GM19455 (cell line): Measurements from ENCODE around the gene HIVEP2.

Experiments used
- ATAC-seq: cut with Tn5 transposase; IDR thresholded peaks from one replicate; pipeline ENCODE4 v1.9.1; 2021; ENCODE audit not compliant: unreplicated experiment

HIVEP2 gene

DNA sequence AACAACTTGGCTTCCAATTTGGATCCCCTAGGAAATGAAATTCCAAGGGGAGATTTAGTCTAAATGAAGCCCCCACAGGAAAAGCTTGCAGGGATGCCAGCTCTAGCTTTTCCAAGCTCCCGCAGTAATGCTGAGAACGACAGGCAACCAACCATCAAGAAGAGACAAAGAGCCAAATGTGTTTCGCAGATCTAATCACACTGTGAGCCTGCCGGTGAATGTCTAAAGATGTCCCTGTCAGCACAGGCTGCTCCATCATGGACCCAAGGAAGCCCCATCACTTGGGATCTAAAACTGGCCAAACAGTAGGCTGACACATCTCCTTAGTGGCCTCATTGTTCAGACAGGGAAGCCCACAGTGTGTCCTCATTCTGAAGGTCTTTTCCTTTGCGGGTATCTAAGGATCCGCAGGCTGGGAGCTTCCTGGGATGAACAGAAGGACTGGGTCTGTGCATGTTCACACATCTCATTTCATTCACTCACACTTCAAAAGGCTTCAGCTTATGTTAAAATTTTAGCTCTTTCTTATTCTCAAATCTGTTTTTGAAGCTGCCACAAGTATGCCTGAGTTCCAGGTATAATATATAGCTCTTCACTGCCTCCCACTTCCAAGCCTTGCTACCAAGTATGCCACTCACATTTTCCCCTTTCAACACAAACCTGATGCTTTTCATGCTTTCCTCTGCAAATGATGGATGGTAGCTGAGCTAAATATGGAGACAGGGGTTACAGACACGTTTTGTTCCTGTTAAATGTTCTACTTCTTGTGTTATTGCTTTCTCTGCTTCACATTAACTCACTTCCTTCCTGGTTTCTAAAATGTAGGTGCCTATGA, 229.8 kb downstream of the HIVEP2 start:
- no peak for ATAC-seq

DNA sequence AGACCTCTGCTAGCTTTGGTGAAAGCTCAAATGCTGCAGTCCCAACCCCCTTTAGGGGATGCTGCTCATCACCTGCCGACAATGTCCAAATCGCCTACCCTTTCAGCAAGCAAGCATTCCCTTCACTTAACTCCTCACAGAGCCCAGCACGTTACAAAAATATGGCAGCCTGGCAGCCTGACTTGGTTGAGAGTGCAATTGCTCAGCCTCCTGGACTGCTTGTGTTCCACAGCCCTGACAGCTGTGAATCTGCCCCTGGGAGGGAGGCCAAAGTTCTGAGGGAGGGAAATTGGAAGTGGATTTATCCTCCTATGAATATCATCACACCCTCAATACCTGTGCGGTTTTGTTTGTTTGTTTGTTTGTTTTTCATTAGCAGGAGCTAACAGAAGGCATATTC, 231.0 kb downstream of the HIVEP2 start:
- ATAC-seq, result no peak

DNA sequence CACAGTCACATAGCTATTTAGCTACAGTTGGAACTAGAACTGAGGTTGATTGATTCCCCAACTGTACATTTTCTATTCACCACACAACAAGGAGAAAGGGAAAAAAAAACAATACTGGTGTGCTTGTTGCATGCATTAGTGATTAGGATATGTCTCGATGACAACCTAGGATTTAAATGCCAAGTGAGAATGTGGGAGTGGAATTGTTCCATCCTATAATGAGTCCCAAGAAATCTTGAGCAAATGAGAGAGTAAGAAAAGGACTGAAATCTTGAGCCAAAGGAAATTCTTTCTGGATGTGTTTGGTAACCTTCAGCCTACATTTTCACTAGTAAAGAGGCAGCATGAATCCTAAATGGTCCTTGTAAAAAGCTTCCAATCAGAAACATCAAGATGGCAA, 232.7 kb downstream of the HIVEP2 start:
- no peak for ATAC-seq

DNA sequence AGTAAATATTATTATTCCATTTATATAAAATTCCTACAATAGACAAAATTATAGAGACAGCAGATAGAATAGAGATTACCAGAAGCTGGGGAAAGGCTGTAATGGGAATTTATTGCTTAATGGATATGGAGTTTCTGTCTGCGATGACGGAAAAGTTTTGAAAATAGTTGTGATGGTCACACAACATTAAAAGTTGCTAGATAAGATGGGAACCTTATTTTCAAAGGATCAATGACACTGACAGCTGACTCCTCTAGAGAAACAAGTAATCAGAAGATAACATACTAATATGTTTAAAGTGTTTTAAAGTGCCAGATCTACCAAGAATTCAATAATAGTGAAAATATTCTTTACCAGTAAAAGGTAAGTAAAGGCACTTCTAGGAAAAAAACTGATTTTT, 236.3 kb downstream of the HIVEP2 start:
- ATAC-seq, result no peak

DNA sequence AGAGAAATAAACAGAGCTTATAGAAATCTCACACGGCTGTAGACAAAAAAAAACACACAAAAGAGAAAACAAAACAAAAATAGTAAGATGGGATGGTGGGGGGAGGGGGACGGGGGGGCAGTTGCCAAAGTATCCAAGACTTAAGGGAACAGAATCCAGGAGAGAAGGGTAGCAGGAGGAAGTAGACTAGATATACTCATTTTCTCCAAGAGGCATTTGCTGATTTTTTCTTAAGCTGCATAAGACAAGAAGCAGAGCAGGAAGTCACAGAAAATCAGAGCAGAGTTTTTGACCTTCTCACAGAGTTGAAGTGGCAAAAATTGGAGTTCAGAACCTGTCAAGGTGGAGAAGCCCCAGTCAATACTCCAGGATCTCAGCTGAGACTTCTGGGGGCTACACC, 237.7 kb downstream of the HIVEP2 start:
- ATAC-seq, result no peak

DNA sequence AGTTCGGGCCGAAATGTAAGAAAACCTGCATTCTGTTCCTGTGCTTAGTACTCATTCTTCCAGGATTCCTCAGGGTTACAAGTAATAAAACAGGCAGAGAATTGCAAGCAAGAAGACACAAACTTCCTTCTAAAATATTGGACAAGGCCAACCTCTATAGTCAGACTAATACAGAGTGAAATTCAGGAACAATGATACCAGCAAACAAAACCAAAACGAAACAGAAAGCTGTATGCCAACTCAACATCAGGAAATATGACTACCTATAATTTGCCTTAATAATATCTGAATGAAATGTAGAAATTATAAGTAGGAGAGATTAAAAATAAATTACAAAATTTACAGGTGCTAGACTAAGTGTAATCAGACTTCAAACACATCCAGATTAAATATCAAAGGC, 238.8 kb downstream of the HIVEP2 start:
- no peak for ATAC-seq

DNA sequence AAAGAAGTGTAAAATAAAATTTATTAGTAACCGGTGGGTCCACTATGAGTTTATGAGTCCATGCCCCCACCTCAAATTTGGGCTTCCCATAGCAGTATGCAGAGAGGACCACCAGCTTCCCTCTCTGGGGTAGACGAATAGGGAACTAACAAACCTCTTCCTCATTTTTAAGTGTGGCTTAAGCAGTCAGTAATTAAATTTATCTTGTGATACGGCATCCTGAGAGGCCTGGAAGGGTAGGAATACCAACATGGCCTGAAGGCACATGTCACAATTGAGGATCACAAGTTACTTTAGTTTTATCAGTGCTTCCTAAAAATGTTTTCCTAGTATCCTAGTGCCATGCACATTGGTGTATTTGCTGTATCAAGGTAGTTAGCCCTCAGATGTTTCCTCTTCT, 239.9 kb downstream of the HIVEP2 start:
- ATAC-seq, result no peak

DNA sequence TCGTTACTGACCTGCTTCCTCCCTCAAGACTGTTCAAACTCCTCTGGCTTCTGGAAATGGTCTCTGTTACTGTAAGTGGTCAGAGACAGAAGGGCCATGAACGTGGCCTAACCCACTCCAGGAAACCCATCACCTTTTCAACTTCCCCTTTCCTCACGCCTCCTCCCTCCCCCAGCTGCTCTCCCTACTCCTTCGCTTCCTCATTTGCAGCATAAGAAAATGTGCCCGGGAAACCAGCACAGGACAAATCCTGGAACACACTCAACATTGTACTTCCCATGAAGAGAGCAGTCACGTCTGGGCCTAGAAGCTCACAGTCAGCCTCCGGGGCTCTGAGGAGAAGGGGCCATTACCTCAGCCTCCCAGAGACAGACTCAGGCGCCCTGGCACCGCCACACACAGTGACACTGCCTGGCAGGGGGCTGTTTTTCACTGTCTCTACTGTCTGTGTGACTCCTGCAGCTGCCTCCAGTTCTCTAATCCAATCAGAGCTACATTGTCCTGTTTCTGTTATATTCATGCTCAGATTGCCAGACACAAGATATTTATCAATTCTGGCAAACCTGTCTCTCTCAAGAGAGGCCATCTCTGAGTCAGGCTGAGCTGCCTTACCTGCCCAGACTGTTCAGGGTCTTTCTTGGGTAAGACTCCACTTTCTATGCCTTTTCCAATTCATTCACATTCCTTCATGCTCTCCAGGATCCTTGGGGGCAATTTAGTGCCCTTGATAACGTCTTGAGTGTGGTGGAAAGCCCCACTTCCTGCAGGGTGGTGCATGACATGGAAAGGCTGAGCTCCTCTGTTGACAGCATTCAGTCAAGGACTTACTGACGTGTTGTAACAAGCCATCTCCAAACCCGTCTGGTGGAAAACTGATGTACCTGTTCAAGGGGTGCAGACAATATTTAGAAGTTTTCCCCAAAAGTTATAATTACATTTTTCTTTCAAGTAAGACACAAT, 242.2 kb downstream of the HIVEP2 start:
- ATAC-seq, result no peak
